Stimulated activated CD8-positive, alpha-beta memory T cell treated with anti-CD3 and anti-CD28 coated beads, Interleukin-7, amount 100 ng/mL, for 24 hours (primary cell): ENCODE measurements around the gene HOXD12.

Experiments used
- DNase-seq: peaks from one replicate; pipeline ENCODE4 v3.0.0-alpha.2; 2020; ENCODE audit warnings: low read depth

HOXD12 gene

GRCh38 chr2:176132205-176133171 is 32.9 kb downstream of the HOXD12 start:
- DNase-seq: no peak

- no peak for DNase-seq
These were observed 33.8 kb downstream of the HOXD12 start for GRCh38 chr2:176133389-176133788.

GRCh38 chr2:176134035-176134434 is 34.4 kb downstream of the HOXD12 start:
- no peak for DNase-seq

- no peak for DNase-seq
These were observed 35.4 kb downstream of the HOXD12 start for GRCh38 chr2:176135035-176135440.

- DNase-seq: no peak
These were observed 37.0 kb downstream of the HOXD12 start for GRCh38 chr2:176136374-176137251.

- DNase-seq: no peak
These were observed 37.6 kb downstream of the HOXD12 start for GRCh38 chr2:176137252-176137580.

- no peak for DNase-seq
These were observed 38.3 kb downstream of the HOXD12 start for GRCh38 chr2:176137906-176138305.

- no peak for DNase-seq
These were observed 38.9 kb downstream of the HOXD12 start for GRCh38 chr2:176138526-176138922.

- DNase-seq: no peak
These were observed 39.5 kb downstream of the HOXD12 start for GRCh38 chr2:176138923-176139660.

- DNase-seq: no peak
These were observed 40.3 kb downstream of the HOXD12 start for GRCh38 chr2:176139661-176140512.

GRCh38 chr2:176140513-176141317 is 41.1 kb downstream of the HOXD12 start:
- DNase-seq: peak; percentile 42

- DNase-seq: no peak
These were observed 42.7 kb downstream of the HOXD12 start for GRCh38 chr2:176142281-176142680.

- no peak for DNase-seq
These were observed 45.7 kb downstream of the HOXD12 start for GRCh38 chr2:176145085-176145969.

GRCh38 chr2:176146101-176146500 is 46.5 kb downstream of the HOXD12 start:
- DNase-seq: no peak

GRCh38 chr2:176146645-176147044 is 47.0 kb downstream of the HOXD12 start:
- DNase-seq: no peak

- no peak for DNase-seq
These were observed 47.7 kb downstream of the HOXD12 start for GRCh38 chr2:176147210-176147799.

- DNase-seq: no peak
These were observed 48.4 kb downstream of the HOXD12 start for GRCh38 chr2:176147800-176148496.

- no peak for DNase-seq
These were observed 49.3 kb downstream of the HOXD12 start for GRCh38 chr2:176148751-176149421.
